Fibroblast of peridontal ligament (primary cell): ENCODE results near the gene CAPN9.
"Not testable (repeated sequence)": the region's sequence is repeated elsewhere in the genome, so short reads cannot be mapped to it uniquely, and the experiment has no call there.

Experiments used
- DNase-seq: peaks from one replicate; pipeline ENCODE4 v3.0.0-alpha.2; 2010; ENCODE audit errors: extremely low read depth

Gene CAPN9

DNA sequence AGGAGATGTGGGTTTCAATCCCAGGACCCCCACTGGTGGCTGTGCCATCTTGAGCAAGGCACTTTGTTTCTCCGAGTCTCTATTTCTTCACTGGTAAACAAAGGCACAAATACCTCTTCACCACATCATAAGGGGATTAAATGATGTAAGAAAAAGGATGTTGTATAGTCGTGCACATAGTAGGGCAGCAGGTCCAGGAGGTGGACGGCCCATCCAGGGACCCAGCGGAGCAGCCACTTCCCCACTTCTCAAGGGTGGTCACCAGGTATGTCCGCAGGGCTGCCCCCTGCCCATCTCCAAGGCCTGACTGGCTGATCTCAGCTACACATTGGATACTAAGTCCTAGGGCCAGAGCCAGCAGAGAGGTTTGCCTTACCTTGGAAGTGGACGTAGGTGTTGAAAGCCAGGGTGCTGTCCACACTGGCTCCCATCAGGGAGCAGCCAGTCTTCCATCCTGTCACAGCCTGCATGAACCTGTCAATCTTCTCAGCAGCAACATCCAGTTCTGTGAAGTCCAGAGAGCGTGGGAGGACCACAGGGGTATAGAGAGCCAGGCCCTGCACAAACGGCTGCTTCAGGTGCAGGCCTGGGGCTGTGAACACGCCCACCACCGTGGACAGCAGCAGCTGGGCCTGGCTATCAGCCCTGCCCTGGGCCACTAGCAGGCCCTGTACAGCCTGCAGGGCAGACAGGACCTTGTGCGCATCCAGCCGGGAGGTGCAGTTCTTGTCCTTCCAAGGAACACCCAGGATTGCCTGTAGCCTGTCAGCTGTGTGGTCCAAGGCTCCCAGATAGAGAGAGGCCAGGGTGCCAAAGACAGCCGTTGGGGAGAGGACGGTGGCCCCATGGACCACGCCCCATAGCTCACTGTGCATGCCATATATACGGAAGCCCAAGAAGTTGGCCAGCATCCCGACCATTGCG is 37.3 kb upstream of the CAPN9 start:
- no peak for DNase-seq

DNA sequence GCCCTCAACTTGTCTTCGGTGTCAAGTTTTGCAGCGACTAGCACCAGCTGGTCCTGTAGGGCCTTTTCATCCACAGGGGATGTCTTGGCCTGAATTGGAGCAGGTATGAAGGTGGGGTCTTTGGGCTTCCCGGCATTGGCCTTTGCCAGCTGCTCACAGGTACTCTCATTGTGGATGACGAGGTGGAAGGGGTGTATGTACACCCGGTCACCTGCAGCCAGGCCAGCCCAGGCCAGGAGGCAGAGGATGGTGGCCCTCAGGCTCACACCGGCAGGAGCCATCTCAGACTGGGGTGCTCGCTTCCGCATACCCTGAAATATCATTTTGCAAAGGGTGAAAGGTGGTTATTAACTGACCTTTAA is 36.7 kb upstream of the CAPN9 start:
- DNase-seq: no peak

DNA sequence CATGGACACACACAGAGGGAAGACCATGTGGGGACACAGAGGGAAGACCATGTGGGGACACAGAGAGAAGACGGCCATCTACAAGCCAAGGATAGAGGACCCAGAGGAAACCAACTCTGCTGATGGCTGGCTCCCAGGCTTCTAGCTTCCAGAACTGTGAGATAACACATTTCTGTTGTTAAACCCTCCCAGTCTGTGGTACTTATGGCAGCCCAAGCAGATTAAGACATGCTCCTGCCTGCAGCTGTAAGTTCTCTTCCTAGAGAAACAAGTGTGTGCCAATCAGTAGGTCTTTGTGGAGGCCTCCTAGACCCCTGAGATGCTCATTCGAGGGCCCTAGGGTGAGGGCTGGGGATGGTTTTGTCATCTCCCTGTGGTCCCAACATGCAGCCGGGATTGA is 35.9 kb upstream of the CAPN9 start:
- DNase-seq: no peak

DNA sequence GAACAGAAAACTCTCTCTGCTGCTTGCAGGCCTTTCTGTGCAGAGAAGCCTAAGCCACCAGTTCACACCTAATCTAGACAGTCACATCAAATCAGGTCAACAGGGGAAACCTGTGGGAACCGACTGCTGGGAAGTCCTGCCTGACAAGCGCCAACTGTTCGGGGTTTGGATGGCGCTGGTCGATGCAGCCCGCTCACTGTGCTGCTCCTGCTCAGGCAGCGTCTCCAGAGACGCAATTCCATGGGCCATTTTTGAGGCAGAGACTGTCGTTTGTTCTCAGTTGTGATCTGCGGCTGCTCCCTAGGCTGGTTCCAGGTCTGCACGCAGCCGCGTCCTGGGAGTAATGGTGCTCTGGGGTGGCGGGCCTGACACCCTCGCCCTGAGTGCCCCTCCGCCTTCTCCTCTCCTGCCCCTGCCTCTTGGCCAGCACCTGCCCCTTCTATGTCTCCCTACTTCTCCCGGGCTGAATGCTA is 34.7 kb upstream of the CAPN9 start:
- no peak for DNase-seq

DNA sequence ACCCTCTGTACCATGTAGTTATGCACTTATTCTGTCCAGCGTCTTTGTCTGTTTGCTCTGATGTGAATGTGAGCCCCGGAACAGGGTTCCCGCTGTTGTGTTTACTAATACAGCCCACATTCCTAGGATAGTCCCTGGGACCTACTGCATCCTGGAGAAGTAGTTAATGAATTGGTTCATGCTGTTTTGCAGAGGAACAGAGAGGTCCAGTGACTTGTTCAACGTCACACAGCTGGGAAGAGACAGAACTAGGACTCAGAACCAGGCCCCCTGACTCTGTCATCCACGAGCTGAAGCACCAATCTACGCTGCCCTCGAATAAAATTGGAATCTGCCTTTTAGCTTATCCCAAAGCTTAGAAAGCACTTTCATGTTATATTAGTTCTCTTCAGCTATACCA is 34.0 kb upstream of the CAPN9 start:
- DNase-seq: no peak

DNA sequence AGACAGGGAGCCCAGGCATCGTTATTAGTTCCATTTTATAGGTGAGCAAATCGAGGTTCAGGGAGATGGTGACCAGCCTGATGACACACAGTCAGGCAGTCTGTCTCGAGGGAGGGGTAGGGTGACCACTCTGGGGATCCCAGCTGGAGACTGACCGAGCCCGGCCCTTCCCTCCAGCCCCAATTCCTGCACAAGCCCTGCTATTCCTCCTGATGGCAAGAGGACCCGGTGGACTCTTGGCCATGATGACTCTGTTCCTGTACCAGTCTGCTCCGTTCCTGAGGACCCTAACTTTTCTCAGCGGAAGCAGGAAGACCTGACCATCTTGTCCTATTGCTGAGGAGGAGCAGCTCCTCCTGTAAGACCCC is 33.7 kb upstream of the CAPN9 start:
- no peak for DNase-seq

DNA sequence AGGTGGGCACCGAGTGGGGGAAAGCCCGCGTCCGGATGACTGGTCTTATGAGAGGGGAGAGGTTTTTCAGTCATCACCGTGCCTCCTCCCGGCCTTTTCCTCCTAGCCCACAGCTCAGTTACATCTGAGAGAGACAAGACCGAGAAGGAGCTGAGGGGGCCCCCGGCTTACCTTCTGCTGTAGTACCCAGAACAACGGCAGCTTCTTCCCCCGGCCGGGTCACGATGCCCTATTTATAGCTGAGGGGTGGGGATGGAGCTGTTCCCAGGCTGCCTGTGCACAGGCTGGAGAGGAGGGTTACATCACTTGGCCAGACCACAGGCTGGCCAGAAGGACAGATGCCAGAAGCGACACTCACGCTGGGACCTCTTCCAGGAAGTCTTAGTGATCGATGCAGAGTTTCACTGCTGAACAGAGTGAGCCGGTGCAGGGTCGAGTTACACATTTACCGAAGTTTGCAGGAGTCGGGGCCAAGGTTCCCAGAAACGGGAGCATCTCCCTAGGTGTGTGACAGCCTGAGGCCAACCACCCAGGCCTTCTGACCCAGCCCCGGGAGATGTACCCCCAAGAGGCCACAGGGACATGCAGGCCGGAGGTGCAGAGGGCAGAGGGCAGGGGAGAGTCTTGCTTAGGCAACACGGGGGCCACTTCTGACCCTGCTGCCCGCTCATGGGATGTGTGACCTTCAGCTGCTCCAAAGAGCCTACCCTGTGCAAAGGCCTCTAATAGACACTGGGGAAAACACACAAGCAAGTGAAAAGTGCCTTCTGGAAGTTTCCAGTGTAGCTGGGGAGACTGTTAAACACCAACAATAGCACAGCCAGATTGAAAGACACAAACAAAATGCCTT is 33.0 kb upstream of the CAPN9 start, which contains the start of gene AGT:
Gene AGT (minus strand): TSS at position 208 of the 850 bp plus-strand sequence. CDS start 3,299 bp downstream, outside the sequence.
- DNase-seq: peak; percentile 89

DNA sequence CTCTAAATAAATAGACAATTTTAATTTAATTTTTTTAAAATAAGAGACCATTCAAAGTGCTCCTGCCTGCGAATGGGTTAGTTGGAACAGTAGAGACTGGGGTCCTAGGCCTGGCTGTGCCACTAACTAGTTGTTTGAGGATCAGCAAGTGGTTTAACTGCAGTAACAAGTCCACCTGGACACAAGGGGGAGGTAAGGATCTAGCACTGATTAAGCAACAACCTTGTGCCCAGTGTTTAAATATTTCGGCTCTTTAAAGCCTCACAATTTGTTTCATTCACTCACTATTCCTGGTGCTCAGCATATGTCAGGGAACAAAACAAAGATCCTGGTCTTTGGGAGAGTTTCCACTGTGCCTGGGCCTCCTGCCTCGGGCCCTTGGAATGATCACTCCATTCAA is 31.7 kb upstream of the CAPN9 start:
- DNase-seq: no peak

DNA sequence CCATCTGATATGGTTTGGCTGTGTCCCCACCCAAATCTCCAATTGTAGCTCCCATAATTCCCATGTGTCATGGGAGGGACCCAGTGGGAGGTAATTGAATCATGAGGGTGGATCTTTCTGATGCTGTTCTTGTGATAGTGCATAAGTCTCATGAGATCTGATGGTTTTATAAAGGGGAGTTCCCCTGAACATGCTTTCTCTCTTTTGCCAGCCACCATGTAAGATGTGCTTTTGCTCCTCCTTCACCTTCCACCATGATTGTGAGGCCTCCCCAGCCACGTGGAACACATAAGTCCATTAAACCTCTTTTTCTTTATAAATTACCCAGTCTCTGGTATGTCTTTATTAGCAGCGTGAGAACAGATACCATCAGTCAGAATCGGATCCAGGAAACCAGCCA is 30.7 kb upstream of the CAPN9 start:
- not testable (repeated sequence) for DNase-seq

DNA sequence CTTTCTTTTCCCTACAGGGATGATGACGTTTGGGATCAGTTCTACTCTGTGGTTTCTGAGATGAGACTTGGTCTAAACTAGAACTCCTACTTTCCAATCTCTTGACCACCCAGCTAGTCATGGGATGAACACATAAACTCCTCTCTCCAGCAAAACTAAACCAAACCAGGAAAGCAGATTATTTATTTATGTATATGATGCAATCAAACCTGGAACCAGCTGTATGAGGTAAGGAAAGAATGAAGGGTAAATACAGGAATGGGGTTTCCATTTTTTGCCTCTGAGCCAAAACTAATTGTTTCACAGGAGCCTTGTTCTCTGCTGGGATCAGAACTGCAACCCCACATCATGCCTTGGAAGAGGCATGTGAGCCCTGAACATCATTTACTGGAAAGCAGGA is 29.9 kb upstream of the CAPN9 start:
- DNase-seq: peak; percentile 48

DNA sequence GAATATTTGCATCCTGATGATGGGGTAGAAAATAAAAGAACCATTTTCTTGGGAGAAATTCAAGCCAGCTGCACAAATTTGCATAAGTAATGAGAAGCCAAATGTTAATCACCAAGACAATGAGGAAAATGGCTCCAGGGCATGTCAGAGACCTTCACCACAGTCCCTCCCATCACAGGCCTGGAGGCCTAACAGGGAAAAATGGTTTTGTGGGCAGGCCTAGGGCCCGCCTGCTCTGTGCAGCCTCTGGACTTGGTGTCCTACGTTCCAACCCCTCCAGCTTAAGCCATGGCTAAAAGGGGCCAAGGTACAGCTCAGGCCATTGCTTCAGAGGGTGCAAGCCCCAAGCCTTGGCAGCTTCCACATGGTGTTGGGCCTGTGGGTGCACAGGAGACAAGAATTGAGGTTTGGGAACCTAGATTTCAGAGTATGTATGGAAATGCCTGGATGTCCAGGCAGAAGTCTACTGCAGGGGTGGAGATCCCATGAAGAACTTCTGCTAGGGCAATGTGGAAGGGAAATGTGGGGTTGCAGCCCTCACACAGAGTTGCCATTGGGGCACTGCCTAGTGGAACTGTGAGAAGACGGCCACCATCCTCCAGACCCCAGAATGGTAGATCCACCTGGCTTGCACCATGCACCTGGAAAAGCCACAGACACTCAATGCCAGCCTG is 25.2 kb upstream of the CAPN9 start:
- DNase-seq: not testable (repeated sequence)

DNA sequence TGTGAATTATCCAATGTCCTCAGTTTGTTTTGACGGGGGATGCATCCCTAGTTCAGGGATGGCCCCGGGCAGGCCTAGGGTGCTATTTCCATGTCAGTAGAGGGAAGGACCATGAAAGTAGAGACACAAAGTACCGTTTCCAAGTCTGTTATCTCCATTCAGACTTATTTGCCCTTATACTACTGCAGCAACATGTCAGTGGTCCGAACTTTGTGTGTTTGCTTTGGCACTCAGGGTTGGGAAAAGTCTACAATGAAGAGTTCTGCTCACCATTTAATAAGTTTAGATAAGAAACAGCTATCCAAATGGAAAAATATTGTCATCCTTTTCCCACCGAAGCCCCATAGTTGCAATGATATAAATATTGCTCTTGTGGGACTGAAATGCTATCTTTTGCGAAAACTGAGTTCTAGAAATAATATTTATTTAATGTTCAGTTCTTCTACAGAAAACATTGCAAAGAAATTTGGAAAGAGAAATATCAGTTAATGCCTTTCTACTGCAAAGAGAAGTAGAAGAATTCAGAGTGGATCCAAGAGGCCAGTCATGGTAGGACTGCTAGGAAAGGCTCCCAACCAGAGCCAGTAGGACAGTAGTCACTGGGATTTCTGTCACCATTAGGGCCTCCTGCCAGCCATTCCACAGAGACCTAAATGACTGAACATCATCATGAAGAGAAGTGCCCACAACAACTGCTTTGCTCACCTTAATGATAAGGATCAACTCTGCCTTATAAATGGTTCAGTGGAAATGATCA is 21.8 kb upstream of the CAPN9 start:
- DNase-seq: no peak

DNA sequence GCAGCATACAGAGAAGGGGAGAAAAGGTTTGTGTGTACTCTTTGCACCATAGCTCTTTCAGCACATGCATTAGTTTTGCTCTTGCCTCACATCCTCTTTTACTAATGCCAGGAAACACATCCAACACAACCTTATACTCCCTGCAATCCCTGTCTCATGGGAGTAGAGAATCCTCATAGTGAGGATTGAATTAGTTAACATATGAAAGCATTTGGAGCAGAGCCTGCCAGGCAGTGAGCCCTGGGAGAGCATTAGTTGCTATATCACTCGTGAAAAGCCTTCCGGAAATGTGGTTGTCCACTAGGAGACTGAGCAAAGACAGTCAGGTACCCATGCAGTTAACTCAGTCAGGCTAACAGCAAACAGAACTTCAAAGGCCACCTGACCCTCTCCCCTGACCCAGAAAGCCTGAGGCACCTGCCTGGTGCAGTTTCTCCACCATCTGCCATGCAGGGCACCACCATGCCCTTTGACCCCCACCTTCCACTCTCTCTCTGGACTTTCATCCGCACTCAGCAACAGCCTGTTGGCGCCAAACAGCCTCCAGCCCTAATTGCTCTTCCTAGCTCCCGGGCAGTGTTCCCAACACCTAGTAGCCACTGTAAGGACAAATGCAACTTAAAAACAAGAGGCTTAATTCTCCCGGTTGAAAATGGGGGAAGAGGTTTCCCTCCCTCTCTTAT is 18.3 kb upstream of the CAPN9 start:
- DNase-seq: peak; percentile 25

DNA sequence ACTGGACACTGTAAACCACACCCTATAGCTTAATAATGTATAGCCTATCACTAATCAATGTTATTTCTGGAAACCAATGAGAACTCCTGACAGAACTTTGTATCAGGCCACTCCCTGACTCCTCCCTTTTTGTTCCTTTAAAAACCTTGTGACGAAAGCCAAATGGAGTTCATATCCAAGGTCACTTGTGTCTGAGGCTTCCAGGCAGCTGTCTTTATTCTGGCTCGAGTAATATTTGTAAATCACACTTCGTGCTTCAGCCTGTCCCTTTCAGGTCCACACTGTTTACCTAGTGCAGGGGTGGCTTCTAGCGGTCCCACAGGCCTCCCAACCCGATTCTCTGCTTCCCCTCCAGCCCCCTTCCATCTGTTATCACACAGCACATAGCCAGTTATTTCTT is 16.2 kb upstream of the CAPN9 start:
- DNase-seq: no peak

DNA sequence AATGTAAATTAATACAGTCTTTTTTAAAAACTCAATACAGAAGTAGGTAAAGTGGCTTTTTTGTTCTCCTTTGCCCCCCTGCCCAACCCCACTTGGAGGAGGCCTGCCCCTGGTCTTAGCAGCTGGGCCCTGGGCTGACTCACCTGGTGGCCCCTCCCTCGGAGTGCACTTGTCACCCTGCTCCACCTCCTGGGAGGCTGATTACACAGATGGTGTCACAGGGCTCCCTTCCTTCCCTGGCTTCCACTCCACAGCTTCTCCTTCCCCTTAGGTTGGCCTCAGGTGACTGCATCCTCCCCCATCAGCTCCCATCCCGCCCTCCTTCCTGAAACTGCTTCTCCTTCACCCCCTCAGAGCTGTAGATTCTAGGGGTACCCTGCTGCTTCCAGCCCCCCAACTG is 11.7 kb upstream of the CAPN9 start:
- DNase-seq: no peak

DNA sequence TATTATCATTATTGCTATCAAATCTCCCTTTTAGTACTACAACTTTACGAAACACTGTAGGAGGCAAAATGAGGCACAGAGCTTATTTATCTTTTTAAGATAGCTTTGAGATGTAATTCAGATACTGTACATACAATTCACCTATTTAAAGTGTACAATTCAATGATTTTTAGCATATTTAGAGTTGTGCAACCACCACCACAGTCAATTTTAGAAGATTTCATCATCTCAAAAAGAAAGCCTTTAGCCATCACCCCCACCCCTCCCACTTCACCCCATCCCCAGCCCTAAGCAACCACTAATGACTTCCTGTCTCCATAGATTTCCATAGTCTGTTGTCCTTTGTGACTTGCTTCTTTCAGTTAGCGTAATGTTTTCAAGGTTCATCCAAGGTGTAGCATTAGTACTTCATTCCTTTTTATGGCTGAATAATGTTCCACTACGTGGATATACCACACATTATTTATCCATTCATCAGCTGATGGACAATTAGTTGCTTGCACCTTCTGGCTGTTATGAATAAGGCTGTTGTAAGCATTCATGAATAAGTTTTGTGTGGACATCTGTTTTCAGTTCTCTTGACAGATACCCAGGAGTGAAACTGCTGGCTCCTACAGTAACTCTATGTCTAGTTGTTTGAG is 9.4 kb upstream of the CAPN9 start:
- DNase-seq: no peak

DNA sequence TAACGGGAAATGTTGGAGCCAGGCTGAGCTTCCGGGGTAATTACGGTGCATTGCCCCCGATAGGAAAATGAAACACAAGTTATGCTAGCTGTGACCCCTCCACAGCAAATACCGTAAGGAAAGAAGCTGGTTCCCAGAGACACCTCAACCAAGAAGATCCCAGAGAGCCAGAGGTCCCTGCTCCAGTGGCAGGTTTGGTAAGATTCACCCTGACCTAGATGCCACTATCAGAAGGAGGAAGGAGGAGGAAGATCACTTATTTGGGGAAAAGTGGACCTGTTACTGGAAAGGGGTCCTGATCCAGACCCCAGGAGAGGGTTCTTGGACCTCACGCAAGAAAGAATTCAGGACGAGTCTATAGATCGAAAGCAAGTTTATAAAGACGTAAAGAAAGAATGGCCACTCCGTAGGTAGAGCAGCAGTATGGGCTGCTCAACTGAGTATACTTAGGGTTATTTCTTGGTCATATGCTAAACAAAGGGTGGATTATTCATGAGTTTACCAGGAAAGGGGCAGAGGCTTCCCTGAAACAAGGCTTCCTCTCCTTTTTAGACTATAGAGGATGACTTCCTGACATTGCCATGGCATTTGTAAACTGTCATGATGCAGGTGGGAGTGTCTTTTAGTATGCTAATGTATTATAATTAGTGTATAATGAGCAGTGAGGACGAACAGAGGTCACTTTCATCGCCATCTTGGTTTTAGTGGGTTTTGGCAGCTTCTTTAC is 7.5 kb upstream of the CAPN9 start:
- no peak for DNase-seq

DNA sequence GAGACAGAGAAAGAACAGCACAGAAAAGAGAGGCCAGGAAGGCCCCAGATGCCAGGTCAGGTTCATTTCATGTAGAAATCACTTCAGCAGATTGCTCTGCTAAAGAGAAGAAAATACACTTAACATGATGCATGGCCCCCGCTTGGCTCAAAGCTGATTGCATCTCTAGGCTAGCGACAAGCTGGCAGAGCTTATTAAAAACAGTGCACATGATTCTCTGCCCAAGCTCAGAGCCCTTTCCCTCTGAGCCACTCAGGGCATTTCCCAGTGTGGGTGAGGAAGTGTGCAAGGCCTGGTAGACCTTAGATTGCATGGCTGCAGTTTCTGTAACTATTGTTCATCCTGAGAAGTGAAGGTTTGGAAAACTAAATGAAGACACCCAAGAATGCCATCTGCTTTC is 3.3 kb upstream of the CAPN9 start:
- no peak for DNase-seq

DNA sequence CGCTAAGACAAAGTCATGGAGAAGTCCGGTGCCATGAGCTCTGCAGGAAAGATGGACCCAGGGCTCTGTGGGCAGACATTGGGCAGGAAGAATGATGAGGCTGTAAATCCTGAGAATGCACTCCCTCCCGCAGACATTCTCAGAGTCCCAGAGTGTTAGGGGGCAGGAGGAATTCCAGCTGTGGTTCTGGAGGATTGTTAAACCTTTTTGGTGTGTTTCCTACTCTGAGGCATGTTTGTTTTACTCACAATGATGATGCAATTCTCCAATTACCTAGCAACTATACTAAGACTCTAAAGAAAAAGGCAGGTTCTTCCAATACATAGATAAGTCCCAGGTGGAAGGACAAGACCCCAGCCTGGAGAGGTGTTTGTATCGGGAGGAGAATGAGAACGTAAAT is 2.8 kb upstream of the CAPN9 start:
- peak; percentile 17 for DNase-seq

DNA sequence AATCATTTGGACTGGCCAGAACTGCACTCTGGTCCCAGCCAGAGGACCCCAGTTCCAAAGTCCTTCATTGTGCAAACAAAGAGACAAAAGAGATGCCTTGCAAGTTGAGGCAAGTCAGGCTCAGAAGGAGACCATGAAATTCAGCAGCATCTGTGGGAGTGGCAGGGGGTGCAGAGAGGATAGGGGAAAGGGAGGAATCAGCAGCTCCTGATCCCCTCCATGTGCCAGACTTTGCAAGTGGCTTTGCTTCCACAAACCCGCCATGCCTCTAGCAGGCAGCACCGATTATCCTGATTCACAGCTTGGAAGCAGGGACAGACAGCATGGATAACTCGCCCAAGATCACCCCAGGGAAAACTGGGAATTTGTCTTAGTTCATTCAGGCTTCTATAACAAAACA is 2.1 kb upstream of the CAPN9 start:
- no peak for DNase-seq
